ENCODE data around the gene FAM83C. TPM values are rescaled to one million over a fixed set of nuclear protein-coding genes. Genes with fewer than 3 reads are reported as not detected.

FAM83C gene
- total RNA-seq, 1 donor from 2014 or later, result not detected

DNA sequence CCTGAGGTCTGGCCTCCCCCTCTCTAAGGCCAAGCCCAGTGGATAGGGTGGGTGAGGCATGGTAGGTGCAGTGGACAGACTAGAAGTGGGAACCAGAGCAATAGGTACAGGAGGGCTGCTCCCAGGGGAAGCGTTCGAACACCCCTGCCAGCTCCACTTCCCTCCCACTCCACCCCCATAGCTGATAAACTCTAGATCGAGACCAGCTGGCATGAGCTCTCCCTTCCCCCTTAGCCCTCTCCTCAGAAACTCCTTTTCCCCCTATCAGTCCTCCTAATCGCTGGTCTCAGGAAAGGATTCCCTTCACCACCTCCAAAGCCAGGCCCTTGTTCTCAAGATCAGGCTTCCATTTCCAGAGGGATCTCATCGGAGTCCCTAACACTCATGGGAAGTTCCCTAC, 6.0 kb upstream of the FAM83C start:
- peaks cover 13% of the 10 kb centered on the region for H3K27me3 ChIP-seq
- H3K27ac ChIP-seq, result no peak overlapping the region
- ATAC-seq (no peak), DNase-seq (peak; percentile 58)
- intact Hi-C loops (cut with DNase I), result no loop called here
- no peaks in the 10 kb centered on the region for H3K36me3 ChIP-seq
- no peak overlapping the region for H3K4me3 ChIP-seq
- H3K4me1 ChIP-seq, result no peaks in the 10 kb centered on the region
- no peak for TF ChIP-seq CTCF (IDR thresholded peaks at IDR 0.05)
- H3K9me3 ChIP-seq, result no peaks in the 10 kb centered on the region

- Histone ChIP-seq H3K27ac (no peak overlapping the region), H3K4me3 (no peak overlapping the region), H3K4me1 (no peaks in the 10 kb centered on the region), H3K27me3 (peaks cover 13% of the 10 kb centered on the region), H3K9me3 (no peaks in the 10 kb centered on the region), H3K36me3 (no peaks in the 10 kb centered on the region)
- TF ChIP-seq CTCF (IDR thresholded peaks at IDR 0.05), result no peak
- intact Hi-C loops (cut with DNase I), result no loop called here
- ATAC-seq, result no peak
- no peak for DNase-seq
These were observed 5.5 kb upstream of the FAM83C start for GRCh38 chr20:35297740-35298139.

- H3K4me1 ChIP-seq, result no peaks in the 10 kb centered on the region
- no peaks in the 10 kb centered on the region for H3K36me3 ChIP-seq
- intact Hi-C loops (cut with DNase I), result no loop called here
- H3K9me3 ChIP-seq, result no peaks in the 10 kb centered on the region
- no peak for DNase-seq
- ATAC-seq, result no peak
- H3K27ac ChIP-seq, result no peak overlapping the region
- no peak overlapping the region for H3K4me3 ChIP-seq
- no peak for TF ChIP-seq CTCF (IDR thresholded peaks at IDR 0.05)
- H3K27me3 ChIP-seq, result peaks cover 13% of the 10 kb centered on the region
These were observed 4.9 kb upstream of the FAM83C start for GRCh38 chr20:35297155-35297554.

DNA sequence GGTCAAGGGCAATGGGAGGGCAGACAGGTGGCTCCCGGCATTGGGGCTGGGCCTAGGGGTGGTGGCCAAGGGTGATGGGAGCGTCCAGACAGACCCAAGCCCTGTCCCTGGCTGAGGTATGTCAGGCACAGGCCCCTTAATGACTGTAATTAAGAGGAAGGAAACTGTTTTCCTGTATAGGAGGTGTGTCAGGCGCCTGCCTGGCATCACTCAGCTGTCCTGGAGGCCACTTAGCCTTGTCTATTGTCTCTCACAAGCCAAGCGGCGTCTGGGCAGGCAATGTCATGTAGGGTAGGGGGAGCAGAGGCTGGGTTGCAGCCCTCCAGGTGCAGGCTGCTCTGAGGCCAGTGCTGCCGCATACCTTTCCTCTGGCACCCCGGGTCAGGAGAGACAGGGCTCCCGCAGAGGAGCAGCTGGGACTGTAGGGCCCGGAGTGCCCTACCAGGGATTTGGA, 3.9 kb upstream of the FAM83C start:
- H3K36me3 ChIP-seq, result no peaks in the 10 kb centered on the region
- TF ChIP-seq CTCF (IDR thresholded peaks at IDR 0.05), result no peak
- ATAC-seq (no peak), DNase-seq (no peak)
- no peaks in the 10 kb centered on the region for H3K4me1 ChIP-seq
- H3K27ac ChIP-seq, result no peak overlapping the region
- H3K4me3 ChIP-seq, result no peak overlapping the region
- peaks cover 13% of the 10 kb centered on the region for H3K27me3 ChIP-seq
- intact Hi-C loops (cut with DNase I), result no loop called here
- no peaks in the 10 kb centered on the region for H3K9me3 ChIP-seq

GRCh38 chr20:35295674-35296073, 3.4 kb upstream of the FAM83C start:
- Histone ChIP-seq H3K27ac (no peak overlapping the region), H3K27me3 (peaks cover 13% of the 10 kb centered on the region), H3K4me1 (no peaks in the 10 kb centered on the region), H3K36me3 (no peaks in the 10 kb centered on the region), H3K9me3 (no peaks in the 10 kb centered on the region), H3K4me3 (no peak overlapping the region)
- intact Hi-C loops (cut with DNase I), result no loop called here
- ATAC-seq (no peak), DNase-seq (no peak)
- TF ChIP-seq CTCF (IDR thresholded peaks at IDR 0.05), result no peak

DNA sequence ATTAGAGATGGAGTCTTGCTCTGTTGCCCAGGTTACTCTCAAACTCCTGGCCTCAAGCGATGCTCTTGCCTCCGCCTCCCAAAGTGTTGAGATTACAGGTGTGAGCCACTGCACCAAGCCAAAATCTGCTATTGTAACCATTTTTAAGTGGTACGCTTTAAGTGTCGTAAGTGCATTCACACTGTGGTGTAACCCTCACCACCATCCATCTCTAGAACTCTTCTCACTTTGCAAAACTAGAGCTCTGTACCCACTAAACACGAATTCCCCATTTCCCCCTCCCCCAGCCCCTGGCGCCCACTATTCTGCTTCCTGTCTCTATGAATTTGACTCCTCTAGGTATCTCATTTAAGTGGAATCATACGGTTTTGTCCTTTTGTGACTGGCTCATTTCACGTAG, 2.8 kb upstream of the FAM83C start:
- Histone ChIP-seq H3K27ac (no peak overlapping the region), H3K36me3 (no peaks in the 10 kb centered on the region), H3K9me3 (no peaks in the 10 kb centered on the region), H3K4me1 (no peaks in the 10 kb centered on the region), H3K4me3 (no peak overlapping the region), H3K27me3 (peaks cover 13% of the 10 kb centered on the region)
- no peak for ATAC-seq
- no peak for TF ChIP-seq CTCF (IDR thresholded peaks at IDR 0.05)
- DNase-seq, result no peak
- intact Hi-C loops (cut with DNase I), result no loop called here
